Fibroblast of skin of left biceps (primary cell): ENCODE data around the gene PRICKLE1.

ENCODE experiments used
- DNase-seq, 2 experiments: peaks; one replicate each; pipeline ENCODE4 v3.0.0-alpha.2; 2013; ENCODE audit warnings: low read depth in 2 of 2

Gene PRICKLE1

GRCh38 chr12:42589465-42590329, at the start of gene PRICKLE1:
Gene PRICKLE1, minus strand, starts transcription at chr12:42589746. Its CDS starts 117,230 bp downstream, at chr12:42472516.
- no peak for DNase-seq

DNA sequence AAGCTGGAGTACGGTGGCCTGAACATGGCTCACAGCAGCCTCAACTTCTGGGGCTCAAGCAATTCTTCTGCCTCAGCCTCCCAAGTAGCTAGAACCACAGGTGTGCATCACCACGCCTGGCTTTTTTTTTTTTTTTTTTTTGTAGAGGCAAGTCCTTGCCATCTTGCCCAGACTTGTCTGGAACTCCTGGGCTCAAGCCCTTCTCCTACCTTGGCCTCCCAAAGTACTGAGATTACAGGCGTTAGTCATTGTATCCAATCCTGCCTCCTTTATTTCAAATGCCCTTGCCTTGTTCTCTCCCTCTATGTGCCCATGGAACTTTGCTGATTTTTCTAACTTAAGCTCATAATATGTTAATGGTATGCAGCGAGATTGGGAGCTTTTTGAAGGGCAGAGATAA, 49.2 kb upstream of the PRICKLE1 start:
- no peak for DNase-seq

GRCh38 chr12:42638011-42638410, 48.5 kb upstream of the PRICKLE1 start:
- DNase-seq = no peak

DNA sequence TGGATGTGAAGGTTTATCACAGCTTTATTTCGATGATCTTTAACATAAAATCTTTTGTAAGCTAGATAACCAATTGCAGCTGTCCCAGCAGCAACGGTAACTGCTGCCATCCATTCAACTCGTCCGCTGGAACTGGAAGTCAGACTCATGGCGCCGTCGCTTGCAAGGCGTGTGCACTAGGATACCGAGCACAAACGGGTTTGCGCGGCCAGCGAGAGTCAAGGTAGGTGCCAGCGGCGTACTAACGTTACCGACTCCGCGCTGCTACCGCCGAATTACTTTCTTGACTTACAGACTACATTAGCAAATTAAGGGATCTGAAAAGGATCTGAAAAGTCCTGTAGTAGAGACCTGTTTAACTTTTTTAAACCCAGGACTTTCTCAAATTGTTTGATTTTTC, 47.4 kb upstream of the PRICKLE1 start:
- no peak for DNase-seq

- no peak for DNase-seq
Measured at GRCh38 chr12:42633594-42633993, 44.0 kb upstream of the PRICKLE1 start.

DNA sequence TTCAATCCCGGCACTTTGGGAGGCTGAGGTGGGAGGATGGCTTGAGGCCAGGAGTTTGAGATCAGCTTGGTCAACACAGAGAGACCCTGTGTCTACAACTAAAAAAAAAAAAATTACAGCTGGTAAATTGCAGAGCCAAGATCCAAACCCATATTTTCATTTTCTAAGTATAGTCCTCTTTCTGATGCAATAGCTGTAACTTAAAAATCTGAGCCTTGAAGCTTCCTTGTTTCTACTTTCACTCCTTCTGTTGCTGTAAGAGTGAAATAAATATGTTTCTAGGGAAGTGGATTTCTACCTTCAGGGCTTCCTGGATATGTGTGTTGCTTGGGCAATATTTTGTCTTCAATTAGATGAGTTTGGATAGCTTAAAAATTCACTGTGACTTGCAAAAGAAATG, 42.0 kb upstream of the PRICKLE1 start:
- no peak for DNase-seq

- no peak for DNase-seq
Measured at GRCh38 chr12:42630314-42630713, 40.8 kb upstream of the PRICKLE1 start.

DNA sequence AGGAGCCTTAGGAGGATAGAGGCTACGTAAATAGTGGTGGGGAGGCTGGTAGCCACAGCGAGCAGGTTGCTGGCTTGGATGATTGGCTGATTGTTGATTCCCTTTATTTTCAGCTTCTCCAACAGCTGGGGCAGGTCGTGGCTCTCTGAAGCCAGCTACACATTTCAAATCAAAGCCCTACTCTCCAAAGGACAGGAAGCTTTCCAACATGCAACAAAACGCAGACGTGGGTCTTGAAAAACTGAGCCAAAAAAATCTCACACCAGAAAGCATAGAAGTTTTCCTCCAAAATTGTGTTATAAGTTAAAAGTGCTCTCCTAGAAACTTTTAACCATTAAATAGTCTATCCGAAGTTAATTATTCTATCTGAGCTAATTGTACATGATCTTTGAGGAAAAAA, 37.6 kb upstream of the PRICKLE1 start:
- no peak for DNase-seq

GRCh38 chr12:42625611-42626010, 36.1 kb upstream of the PRICKLE1 start:
- no peak for DNase-seq

DNA sequence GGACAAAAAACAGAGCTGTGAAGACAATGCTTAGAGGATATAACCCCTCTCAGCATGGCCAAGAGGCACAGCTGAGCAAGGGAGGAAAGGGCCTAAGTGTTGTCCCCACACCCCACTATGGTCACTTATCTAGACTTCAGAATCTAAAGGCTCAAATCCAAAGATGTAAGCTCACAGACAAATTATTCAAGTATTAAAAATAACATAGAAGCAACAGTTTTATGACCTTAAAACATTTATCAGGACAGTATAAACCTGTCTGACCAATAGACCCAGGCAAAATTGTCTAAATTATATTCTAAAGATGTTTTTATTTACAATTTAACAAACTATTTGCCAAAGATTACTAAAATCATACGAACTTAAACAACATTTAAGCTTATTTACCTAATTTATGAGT, 28.1 kb upstream of the PRICKLE1 start:
- DNase-seq = no peak

DNA sequence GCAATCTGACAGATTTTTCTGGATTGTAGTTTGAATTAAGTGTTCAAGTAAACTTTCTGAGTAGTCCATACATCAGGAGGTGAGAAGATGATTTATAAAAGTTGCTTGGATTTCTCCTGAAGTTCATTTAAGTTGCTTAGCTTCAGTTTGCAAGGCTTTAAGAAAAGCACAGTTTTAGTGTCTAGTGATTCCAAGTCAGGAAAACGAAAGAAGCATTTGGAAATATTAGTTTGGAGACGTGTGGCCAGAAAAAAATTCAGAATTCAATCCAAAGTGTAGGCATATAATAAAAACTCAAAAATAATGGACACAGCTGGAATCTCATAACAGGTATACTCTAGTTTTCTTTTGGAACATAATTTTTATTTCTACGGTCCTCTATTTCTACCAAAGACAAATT, 25.5 kb upstream of the PRICKLE1 start:
- no peak for DNase-seq

DNA sequence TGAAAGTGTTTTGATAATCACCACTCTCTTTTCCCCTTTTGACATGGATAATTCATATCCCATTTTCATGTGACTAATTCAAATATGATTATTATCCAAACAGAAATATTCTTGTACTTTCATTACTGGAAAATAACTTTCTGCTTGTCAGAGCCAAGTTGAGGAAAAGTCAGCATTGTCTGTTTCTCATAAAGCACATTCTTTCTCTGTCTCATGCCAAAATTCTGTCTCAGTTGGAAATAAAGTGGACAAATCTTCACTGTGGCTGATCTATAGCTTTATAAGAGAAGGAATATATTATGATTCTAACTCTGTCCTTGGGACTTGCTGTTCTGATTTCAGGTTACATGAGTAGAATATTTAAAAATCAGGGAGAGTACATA, 22.7 kb upstream of the PRICKLE1 start:
- DNase-seq = peak in 1 of 2 experiments; percentile 33

GRCh38 chr12:42611571-42612230, 22.2 kb upstream of the PRICKLE1 start:
- no peak for DNase-seq

GRCh38 chr12:42609605-42610004, 20.1 kb upstream of the PRICKLE1 start:
- no peak for DNase-seq

DNA sequence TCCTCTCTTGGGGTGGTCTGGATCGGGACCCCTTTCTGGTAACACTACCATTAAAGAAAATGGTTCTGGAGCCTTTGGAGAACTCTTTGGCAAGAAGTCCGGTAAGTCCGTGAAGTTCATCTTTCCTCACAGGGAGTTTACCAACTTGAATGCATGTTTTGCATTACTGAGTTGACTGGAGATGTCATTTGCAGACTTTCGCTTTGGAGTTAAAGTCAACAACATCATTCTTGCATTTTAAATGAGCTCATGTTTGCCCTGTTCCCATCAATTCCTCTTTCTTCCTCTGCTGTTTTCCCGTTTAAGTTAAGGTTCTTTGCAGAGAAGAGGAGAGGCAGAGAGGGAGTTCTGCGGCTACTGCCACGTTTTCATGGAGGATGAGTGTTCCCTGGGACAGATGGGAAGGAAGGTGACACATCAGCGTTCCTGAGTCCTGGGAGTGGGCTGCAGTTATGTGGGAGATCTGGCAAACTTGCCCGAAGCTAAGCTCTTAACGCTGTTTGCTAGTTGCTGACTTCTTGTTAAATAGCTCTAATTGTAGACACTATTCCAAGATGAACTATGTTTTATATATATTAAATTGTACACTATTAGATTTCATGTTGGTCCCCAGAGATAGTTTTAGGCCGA, 18.8 kb upstream of the PRICKLE1 start:
- DNase-seq = no peak

DNA sequence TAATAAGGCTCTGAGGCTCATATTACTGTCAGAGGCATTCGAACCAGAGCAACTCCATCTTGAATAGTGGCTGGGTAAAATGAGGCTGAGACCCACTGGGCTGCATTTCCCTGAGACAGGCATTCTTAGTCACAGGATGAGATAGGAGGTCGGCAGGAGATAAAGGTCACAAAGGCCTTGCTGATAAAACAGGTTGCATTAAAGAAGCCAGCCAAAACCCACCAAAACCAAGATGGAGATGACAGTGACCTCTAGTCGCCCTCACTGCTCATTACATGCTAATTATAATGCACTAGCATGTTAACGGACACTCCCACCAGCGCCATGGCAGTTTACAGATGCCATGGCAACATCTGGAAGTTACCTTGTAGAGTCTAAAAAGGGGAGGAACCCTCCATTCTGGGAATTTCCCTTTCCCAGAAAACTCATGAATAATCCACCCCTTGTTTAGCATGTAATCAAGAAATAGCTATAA, 18.1 kb upstream of the PRICKLE1 start:
- DNase-seq = no peak

- no peak for DNase-seq
Measured at GRCh38 chr12:42606471-42606870, 16.9 kb upstream of the PRICKLE1 start.

GRCh38 chr12:42605685-42606084, 16.1 kb upstream of the PRICKLE1 start:
- no peak for DNase-seq

GRCh38 chr12:42603246-42603990, 13.9 kb upstream of the PRICKLE1 start:
- no peak for DNase-seq

DNA sequence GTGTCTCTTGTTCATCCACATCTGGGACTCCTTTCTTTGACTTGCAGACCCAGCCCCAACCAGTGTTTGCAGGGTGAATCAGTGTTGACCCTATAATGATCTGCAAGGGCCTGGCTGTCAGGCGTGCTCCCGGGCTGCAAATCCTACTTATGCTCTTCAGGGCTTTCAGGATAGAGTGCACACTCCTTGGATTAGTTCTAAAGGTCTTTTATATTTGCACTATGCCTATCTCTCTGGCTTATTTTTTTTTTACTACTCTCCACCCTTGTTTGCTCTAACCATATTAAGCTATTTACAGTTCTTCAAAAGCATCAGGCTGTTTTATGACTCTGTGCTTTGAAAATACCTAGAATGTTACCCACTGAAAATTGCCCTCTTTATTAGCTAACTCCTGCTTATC, 4.3 kb upstream of the PRICKLE1 start:
- DNase-seq = no peak

DNA sequence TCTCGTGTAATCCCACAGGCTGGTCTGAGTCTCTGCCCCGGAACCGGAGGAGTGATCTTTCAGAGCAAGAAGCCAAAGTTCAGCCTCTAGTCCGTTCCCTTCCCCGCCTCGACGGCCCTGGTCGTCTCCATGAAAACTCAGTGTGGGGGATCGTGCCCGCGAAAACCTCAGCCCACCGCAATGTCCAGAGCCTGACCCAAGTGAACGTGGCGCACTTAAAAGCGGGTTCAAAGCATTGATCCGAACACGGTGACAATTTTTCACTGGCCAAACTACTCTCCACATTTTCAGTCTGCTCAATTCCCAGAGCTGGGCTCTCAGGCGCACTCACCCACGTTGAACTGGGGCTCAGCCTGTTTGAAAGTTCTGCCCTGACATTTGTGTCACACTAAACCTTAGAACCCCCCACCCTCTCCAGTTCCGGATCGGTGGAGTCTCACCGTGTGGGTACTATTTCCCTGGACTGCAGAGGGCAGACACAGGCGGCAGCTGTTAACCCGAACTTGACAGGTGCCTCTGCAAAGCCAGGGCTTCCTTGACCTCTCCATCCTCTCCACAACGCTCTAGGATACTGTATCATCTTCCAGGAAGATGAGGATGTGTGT, 886 bp upstream of the PRICKLE1 start:
- no peak for DNase-seq
